BE2C (cell line): ENCODE measurements around the gene RNF187.
A peak's percentile ranks its signal among the peaks of the same experiment; 100 is the strongest.
"Not testable (repeated sequence)": the region's sequence is repeated elsewhere in the genome, so short reads cannot be mapped to it uniquely, and the experiment has no call there.

Experiments used
- DNase-seq: peaks from one replicate; pipeline ENCODE4 v3.0.0-alpha.2; 2020
- H3K27me3 ChIP-seq: fragments of 250-450 bp; sonication (Bioruptor Pico); 2 replicates; pipeline ENCODE4 v1.5.1; 2020; ENCODE audit warnings: mild to moderate bottlenecking
- H3K36me3 ChIP-seq: fragments of 250-450 bp; sonication (Bioruptor Pico); 2 replicates; pipeline ENCODE4 v1.5.1; 2020; ENCODE audit warnings: mild to moderate bottlenecking
- H3K4me1 ChIP-seq: fragments of 250-450 bp; sonication (Bioruptor Pico); 2 replicates; pipeline ENCODE4 v1.5.1; 2020
- H3K4me3 ChIP-seq: 2 replicates; pipeline ENCODE4 v1.5.1; 2011; ENCODE audit warnings: low read depth, low read length
- H3K9me3 ChIP-seq: fragments of 250-450 bp; sonication (Bioruptor Pico); 2 replicates; pipeline ENCODE4 v1.5.1; 2020
- CTCF ChIP-seq: IDR thresholded peaks from 2 replicates; pipeline ENCODE4 v1.5.1; 2012; ENCODE audit warnings: mild to moderate bottlenecking, low read depth, low read length

RNF187 gene

GRCh38 chr1:228500901-228501871 is 14.0 kb downstream of the RNF187 start:
- Histone ChIP-seq H3K9me3 (no peaks in the 10 kb centered on the region), H3K27me3 (peaks cover 7% of the 10 kb centered on the region; the same call in 1 of the 2 replicates), H3K4me1 (no peaks in the 10 kb centered on the region), H3K4me3 (peak overlapping the region; percentile 51), H3K36me3 (no peaks in the 10 kb centered on the region)
- DNase-seq: peak; percentile 82
- peak; percentile 95 for TF ChIP-seq CTCF

- Histone ChIP-seq H3K36me3 (no peaks in the 10 kb centered on the region), H3K4me3 (no peak overlapping the region), H3K4me1 (no peaks in the 10 kb centered on the region), H3K27me3 (peaks cover 7% of the 10 kb centered on the region; the same call in 1 of the 2 replicates), H3K9me3 (no peaks in the 10 kb centered on the region)
- DNase-seq: no peak
- no peak for TF ChIP-seq CTCF
These were observed 15.3 kb downstream of the RNF187 start for GRCh38 chr1:228502522-228502921.

- H3K4me3 ChIP-seq, DNase-seq, H3K4me1 ChIP-seq, H3K36me3 ChIP-seq, H3K9me3 ChIP-seq: not testable (repeated sequence)
- H3K27me3 ChIP-seq: peaks cover 15% of the 10 kb centered on the region
These were observed 18.8 kb downstream of the RNF187 start for GRCh38 chr1:228505944-228506343.

- H3K36me3 ChIP-seq: no peaks in the 10 kb centered on the region
- no peak for TF ChIP-seq CTCF
- no peak overlapping the region for H3K4me3 ChIP-seq
- no peak for DNase-seq
- H3K9me3 ChIP-seq: no peaks in the 10 kb centered on the region; the same call in 1 of the 2 replicates
- peaks cover 15% of the 10 kb centered on the region for H3K27me3 ChIP-seq
- H3K4me1 ChIP-seq: no peaks in the 10 kb centered on the region
These were observed 20.9 kb downstream of the RNF187 start for GRCh38 chr1:228507961-228508652.

- no peaks in the 10 kb centered on the region for H3K4me1 ChIP-seq
- H3K9me3 ChIP-seq: no peaks in the 10 kb centered on the region; the same call in 1 of the 2 replicates
- H3K27me3 ChIP-seq: peaks cover 15% of the 10 kb centered on the region
- DNase-seq: no peak
- no peak overlapping the region for H3K4me3 ChIP-seq
- TF ChIP-seq CTCF: no peak
- H3K36me3 ChIP-seq: no peaks in the 10 kb centered on the region
These were observed 21.7 kb downstream of the RNF187 start for GRCh38 chr1:228508840-228509415.

- H3K36me3 ChIP-seq: no peaks in the 10 kb centered on the region
- TF ChIP-seq CTCF: no peak
- no peaks in the 10 kb centered on the region; the same call in 1 of the 2 replicates for H3K9me3 ChIP-seq
- no peak for DNase-seq
- H3K4me1 ChIP-seq: no peaks in the 10 kb centered on the region
- H3K27me3 ChIP-seq: peaks cover 20% of the 10 kb centered on the region
- H3K4me3 ChIP-seq: no peak overlapping the region
These were observed 23.1 kb downstream of the RNF187 start for GRCh38 chr1:228510101-228510802.
